ENCODE results near the gene CTSL. TPM values are rescaled to one million over a fixed set of nuclear protein-coding genes. Genes with fewer than 3 reads are reported as not detected.

The CTSL gene
- total RNA-seq, 1 experiment from 2014 or later = 39.7 TPM

DNA sequence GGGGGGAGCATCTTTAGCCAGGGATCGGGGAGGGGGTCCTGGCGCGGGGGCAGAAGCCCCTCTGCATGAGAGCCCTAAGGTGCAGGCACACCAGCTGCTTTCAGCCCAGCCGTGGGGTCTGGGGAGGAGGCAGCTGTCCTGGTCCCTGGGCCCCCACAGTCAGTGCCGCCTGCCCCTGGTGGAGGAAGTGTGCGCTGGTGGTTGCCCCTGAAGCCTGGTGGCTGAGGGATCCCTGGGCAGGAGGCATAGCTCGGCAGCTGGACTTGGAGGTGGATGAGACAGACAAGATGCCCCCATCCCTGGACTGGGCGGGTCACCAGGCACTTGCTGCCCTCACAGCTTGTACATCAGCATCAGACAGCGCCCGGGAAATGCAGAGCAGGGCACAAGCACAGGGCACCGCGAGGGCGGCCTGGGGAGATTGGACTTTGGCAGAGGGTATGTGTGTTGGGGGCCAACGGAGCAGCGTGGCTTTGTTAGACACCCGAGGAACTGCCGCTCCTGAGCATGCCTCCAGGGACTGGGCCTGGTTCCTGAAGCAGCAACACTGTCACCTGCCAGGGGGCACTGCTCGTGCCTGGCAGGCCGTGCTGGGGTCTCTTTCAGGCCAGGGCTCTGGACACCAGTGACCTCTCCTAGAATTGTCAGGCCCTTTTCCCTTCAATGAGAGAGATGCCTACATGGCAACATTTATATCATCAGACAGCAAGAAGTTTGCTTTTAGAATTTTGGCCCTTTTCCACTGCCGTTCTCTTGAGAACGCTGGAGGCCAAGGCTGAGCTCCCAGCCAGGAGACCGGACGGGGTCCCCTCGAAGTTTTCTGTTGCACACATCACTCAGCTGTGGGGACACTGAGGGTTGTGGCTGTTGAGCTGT, 41.9 kb upstream of the CTSL start:
- ChIA-PET CTCF (interaction anchor here (0.7 to 3.1 kb wide), 28 partner anchors 9 to 516 kb away, joined by 3 to 22 read pairs (median 4); partner anchors contain the start of genes CDK20, CTSL and DAPK1), POLR2A (no interaction called here)
- Mint-ChIP-seq H3K36me3 (peaks cover 60% of the 10 kb centered on the region), H3K27me3 (ENCODE audit: low read depth) (no peaks in the 10 kb centered on the region), H3K4me3 (no peak overlapping the region), H3K9me3 (no peaks in the 10 kb centered on the region), H3K27ac (peak overlapping the region; percentile 78), H3K4me1 (peaks cover 11% of the 10 kb centered on the region)
- TF ChIP-seq, protein P1, sequence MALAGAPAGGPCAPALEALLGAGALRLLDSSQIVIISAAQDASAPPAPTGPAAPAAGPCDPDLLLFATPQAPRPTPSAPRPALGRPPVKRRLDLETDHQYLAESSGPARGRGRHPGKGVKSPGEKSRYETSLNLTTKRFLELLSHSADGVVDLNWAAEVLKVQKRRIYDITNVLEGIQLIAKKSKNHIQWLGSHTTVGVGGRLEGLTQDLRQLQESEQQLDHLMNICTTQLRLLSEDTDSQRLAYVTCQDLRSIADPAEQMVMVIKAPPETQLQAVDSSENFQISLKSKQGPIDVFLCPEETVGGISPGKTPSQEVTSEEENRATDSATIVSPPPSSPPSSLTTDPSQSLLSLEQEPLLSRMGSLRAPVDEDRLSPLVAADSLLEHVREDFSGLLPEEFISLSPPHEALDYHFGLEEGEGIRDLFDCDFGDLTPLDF (CRISPR knock-in tag; IDR thresholded peaks at IDR 0.05) = no peak
- TF ChIP-seq ZBTB21 (CRISPR knock-in tag; IDR thresholded peaks at IDR 0.05; ENCODE audit: borderline replicate concordance) (no peak), SMAD3 (CRISPR knock-in tag; IDR thresholded peaks at IDR 0.05; ENCODE audit: borderline replicate concordance) (no peak), MYBL2 (CRISPR knock-in tag; IDR thresholded peaks at IDR 0.05) (no peak), SP1 (CRISPR knock-in tag; conservative IDR thresholded peaks at IDR 0.05) (no peak), CREB1 (CRISPR knock-in tag; IDR thresholded peaks at IDR 0.05) (no peak)
- TF ChIP-seq, protein P2, sequence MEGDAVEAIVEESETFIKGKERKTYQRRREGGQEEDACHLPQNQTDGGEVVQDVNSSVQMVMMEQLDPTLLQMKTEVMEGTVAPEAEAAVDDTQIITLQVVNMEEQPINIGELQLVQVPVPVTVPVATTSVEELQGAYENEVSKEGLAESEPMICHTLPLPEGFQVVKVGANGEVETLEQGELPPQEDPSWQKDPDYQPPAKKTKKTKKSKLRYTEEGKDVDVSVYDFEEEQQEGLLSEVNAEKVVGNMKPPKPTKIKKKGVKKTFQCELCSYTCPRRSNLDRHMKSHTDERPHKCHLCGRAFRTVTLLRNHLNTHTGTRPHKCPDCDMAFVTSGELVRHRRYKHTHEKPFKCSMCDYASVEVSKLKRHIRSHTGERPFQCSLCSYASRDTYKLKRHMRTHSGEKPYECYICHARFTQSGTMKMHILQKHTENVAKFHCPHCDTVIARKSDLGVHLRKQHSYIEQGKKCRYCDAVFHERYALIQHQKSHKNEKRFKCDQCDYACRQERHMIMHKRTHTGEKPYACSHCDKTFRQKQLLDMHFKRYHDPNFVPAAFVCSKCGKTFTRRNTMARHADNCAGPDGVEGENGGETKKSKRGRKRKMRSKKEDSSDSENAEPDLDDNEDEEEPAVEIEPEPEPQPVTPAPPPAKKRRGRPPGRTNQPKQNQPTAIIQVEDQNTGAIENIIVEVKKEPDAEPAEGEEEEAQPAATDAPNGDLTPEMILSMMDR (IDR thresholded peaks at IDR 0.05) = no peak
- TF ChIP-seq, protein P3, sequence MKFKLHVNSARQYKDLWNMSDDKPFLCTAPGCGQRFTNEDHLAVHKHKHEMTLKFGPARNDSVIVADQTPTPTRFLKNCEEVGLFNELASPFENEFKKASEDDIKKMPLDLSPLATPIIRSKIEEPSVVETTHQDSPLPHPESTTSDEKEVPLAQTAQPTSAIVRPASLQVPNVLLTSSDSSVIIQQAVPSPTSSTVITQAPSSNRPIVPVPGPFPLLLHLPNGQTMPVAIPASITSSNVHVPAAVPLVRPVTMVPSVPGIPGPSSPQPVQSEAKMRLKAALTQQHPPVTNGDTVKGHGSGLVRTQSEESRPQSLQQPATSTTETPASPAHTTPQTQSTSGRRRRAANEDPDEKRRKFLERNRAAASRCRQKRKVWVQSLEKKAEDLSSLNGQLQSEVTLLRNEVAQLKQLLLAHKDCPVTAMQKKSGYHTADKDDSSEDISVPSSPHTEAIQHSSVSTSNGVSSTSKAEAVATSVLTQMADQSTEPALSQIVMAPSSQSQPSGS (CRISPR knock-in tag; IDR thresholded peaks at IDR 0.05; ENCODE audit: borderline replicate concordance, low read depth) = no peak
- TF ChIP-seq, protein P4, sequence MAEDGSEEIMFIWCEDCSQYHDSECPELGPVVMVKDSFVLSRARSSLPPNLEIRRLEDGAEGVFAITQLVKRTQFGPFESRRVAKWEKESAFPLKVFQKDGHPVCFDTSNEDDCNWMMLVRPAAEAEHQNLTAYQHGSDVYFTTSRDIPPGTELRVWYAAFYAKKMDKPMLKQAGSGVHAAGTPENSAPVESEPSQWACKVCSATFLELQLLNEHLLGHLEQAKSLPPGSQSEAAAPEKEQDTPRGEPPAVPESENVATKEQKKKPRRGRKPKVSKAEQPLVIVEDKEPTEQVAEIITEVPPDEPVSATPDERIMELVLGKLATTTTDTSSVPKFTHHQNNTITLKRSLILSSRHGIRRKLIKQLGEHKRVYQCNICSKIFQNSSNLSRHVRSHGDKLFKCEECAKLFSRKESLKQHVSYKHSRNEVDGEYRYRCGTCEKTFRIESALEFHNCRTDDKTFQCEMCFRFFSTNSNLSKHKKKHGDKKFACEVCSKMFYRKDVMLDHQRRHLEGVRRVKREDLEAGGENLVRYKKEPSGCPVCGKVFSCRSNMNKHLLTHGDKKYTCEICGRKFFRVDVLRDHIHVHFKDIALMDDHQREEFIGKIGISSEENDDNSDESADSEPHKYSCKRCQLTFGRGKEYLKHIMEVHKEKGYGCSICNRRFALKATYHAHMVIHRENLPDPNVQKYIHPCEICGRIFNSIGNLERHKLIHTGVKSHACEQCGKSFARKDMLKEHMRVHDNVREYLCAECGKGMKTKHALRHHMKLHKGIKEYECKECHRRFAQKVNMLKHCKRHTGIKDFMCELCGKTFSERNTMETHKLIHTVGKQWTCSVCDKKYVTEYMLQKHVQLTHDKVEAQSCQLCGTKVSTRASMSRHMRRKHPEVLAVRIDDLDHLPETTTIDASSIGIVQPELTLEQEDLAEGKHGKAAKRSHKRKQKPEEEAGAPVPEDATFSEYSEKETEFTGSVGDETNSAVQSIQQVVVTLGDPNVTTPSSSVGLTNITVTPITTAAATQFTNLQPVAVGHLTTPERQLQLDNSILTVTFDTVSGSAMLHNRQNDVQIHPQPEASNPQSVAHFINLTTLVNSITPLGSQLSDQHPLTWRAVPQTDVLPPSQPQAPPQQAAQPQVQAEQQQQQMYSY (CRISPR knock-in tag; IDR thresholded peaks at IDR 0.05) = no peak
- peak; percentile 64 for ATAC-seq
- DNase-seq (ENCODE audit: low spot score) = no peak

DNA sequence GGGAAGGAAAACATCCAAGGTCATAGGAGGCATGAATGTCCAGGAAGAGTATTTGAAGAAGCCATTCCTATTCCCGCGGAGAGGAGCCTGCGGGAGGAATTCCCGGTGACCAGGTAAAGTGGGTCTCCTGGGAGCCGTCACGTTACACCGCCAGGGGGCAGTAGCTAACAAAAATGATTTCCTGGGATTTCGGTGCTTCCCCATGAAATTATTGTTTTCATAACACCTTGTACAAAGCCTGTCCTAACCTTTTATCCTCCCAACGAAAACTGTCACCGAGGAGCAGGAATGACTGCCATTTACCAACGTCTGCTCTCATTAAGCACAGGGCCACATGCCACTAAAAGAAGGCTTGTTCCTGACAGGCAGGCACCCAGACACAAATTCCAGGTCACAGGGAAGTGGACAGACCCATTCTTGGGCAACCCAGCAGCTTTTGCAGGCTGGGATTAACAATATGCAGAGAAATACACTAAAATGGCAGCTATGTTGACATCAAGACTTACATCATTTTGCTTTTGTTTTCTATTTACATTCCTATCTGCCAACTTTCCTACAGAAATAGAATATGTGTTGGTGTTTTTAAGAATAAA, 41.2 kb upstream of the CTSL start:
- TF ChIP-seq, protein P2 (IDR thresholded peaks at IDR 0.05) = peak; percentile 61; the same call in 1 of the 2 replicates
- no peak for TF ChIP-seq IRF2 (CRISPR knock-in tag; IDR thresholded peaks at IDR 0.05; ENCODE audit: borderline replicate concordance, low read depth)
- TF ChIP-seq, protein P5, sequence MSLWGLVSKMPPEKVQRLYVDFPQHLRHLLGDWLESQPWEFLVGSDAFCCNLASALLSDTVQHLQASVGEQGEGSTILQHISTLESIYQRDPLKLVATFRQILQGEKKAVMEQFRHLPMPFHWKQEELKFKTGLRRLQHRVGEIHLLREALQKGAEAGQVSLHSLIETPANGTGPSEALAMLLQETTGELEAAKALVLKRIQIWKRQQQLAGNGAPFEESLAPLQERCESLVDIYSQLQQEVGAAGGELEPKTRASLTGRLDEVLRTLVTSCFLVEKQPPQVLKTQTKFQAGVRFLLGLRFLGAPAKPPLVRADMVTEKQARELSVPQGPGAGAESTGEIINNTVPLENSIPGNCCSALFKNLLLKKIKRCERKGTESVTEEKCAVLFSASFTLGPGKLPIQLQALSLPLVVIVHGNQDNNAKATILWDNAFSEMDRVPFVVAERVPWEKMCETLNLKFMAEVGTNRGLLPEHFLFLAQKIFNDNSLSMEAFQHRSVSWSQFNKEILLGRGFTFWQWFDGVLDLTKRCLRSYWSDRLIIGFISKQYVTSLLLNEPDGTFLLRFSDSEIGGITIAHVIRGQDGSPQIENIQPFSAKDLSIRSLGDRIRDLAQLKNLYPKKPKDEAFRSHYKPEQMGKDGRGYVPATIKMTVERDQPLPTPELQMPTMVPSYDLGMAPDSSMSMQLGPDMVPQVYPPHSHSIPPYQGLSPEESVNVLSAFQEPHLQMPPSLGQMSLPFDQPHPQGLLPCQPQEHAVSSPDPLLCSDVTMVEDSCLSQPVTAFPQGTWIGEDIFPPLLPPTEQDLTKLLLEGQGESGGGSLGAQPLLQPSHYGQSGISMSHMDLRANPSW (CRISPR knock-in tag; conservative IDR thresholded peaks at IDR 0.05; ENCODE audit: low read depth) = no peak
- TF ChIP-seq, protein P6, sequence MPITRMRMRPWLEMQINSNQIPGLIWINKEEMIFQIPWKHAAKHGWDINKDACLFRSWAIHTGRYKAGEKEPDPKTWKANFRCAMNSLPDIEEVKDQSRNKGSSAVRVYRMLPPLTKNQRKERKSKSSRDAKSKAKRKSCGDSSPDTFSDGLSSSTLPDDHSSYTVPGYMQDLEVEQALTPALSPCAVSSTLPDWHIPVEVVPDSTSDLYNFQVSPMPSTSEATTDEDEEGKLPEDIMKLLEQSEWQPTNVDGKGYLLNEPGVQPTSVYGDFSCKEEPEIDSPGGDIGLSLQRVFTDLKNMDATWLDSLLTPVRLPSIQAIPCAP (CRISPR knock-in tag; IDR thresholded peaks at IDR 0.05) = no peak
- Mint-ChIP-seq H3K36me3 (peaks cover 66% of the 10 kb centered on the region), H3K9me3 (no peaks in the 10 kb centered on the region), H3K27me3 (ENCODE audit: low read depth) (no peaks in the 10 kb centered on the region), H3K4me3 (no peak overlapping the region), H3K27ac (peak overlapping the region; percentile 78; the same call in 1 of the 2 replicates), H3K4me1 (peaks cover 11% of the 10 kb centered on the region)
- ChIA-PET POLR2A (no interaction called here), CTCF (interaction anchor here (0.6 to 3.1 kb wide), 28 partner anchors 8 to 517 kb away, joined by 3 to 22 read pairs (median 4); partner anchors contain the start of genes CDK20 and CTSL)
- ATAC-seq (peak; percentile 71), DNase-seq (ENCODE audit: low spot score) (peak; percentile 69)

Measured in WTC11 (cell line).